ENCODE results near the gene RAE1.
"Not testable (repeated sequence)": the region's sequence is repeated elsewhere in the genome, so short reads cannot be mapped to it uniquely, and the experiment has no call there.

RAE1 gene

GRCh38 chr20:57414867-57415592 is 64.0 kb downstream of the RAE1 start:
- no peak for DNase-seq

- DNase-seq: no peak
Measured at GRCh38 chr20:57415771-57416170, 64.7 kb downstream of the RAE1 start.

GRCh38 chr20:57416296-57417022 is 65.4 kb downstream of the RAE1 start:
- DNase-seq: no peak

GRCh38 chr20:57417051-57417689 is 66.1 kb downstream of the RAE1 start:
- no peak for DNase-seq

GRCh38 chr20:57417830-57418780 is 67.0 kb downstream of the RAE1 start:
- DNase-seq: no peak

- not testable (repeated sequence) for DNase-seq
Measured at GRCh38 chr20:57419479-57419878, 68.4 kb downstream of the RAE1 start.

- no peak for DNase-seq
Measured at GRCh38 chr20:57420571-57421252, 69.7 kb downstream of the RAE1 start.

GRCh38 chr20:57421253-57422220 is 70.5 kb downstream of the RAE1 start:
- no peak for DNase-seq

- no peak for DNase-seq
Measured at GRCh38 chr20:57422254-57422653, 71.2 kb downstream of the RAE1 start.

- no peak for DNase-seq
Measured at GRCh38 chr20:57425150-57426013, 74.3 kb downstream of the RAE1 start.

GRCh38 chr20:57426271-57426689 is 75.2 kb downstream of the RAE1 start:
- DNase-seq: no peak

GRCh38 chr20:57426831-57427230 is 75.8 kb downstream of the RAE1 start:
- DNase-seq: no peak

GRCh38 chr20:57428324-57429158 is 77.5 kb downstream of the RAE1 start:
- DNase-seq: peak in 12 of 14 donors; percentile 21 to 82 (median 55)

Data from C1 segment of cervical spinal cord (tissue), 14 donors.